CD14-positive monocyte (primary cell): ENCODE results near the gene DOCK1. TPM values are rescaled to one million over a fixed set of nuclear protein-coding genes. Genes with fewer than 3 reads are reported as not detected.

Experiments used
- DNase-seq, 3 donors: peaks; one replicate each; pipeline ENCODE4 v3.0.0-alpha.2; 2011 to 2022
- H2AFZ ChIP-seq: 2 replicates; pipeline ENCODE4 v1.6.0; 2012; ENCODE audit warnings: mild to moderate bottlenecking, low read depth, low read length, inconsistent platforms; ENCODE audit not compliant: insufficient read depth, poor library complexity, severe bottlenecking
- H3K27ac ChIP-seq, 2 donors: 1 replicate in 1 of 2; 2 replicates in 1 of 2; pipeline ENCODE4 v1.5.1; 2012 to 2013; ENCODE audit warnings: low read length in 2 of 2, control low read depth in 1 of 2, inconsistent platforms in 1 of 2, low read depth in 1 of 2, mild to moderate bottlenecking in 1 of 2
- H3K27me3 ChIP-seq, 2 donors: one replicate each; pipeline versions ENCODE4 v1.6.0 to v1.6.1; 2011 to 2013; ENCODE audit warnings: low read length in 2 of 2; ENCODE audit not compliant: control insufficient read depth in 2 of 2, insufficient read depth in 2 of 2
- H3K36me3 ChIP-seq, 2 donors: replicated peaks in 1 of 2; 1 replicate in 1 of 2; 2 replicates in 1 of 2; pipeline versions ENCODE4 v1.5.1 to v1.6.1; 2012 to 2013; ENCODE audit warnings: low read length in 2 of 2, control low read depth in 1 of 2, inconsistent platforms in 1 of 2, mild to moderate bottlenecking in 1 of 2; ENCODE audit not compliant: insufficient read depth in 2 of 2, control insufficient read depth in 1 of 2
- H3K4me1 ChIP-seq, 2 donors: 1 replicate in 1 of 2; 2 replicates in 1 of 2; pipeline versions ENCODE4 v1.5.1 to v1.6.1; 2012 to 2013; ENCODE audit warnings: low read length in 2 of 2, control low read depth in 1 of 2, inconsistent platforms in 1 of 2, mild to moderate bottlenecking in 1 of 2, moderate library complexity in 1 of 2; ENCODE audit not compliant: insufficient read depth in 2 of 2, control insufficient read depth in 1 of 2
- H3K4me2 ChIP-seq: replicated peaks from 2 replicates; pipeline ENCODE3; 2012; ENCODE audit warnings: low read length, moderate library complexity, mild to moderate bottlenecking; ENCODE audit not compliant: poor library complexity, severe bottlenecking; ENCODE audit errors: extremely low read depth
- H3K4me3 ChIP-seq, 3 experiments: fragments of 200-600 bp in 1 of 3; sonication (generic) in 1 of 3; replicated peaks in 1 of 3; 1 replicate in 2 of 3; 2 replicates in 1 of 3; pipeline ENCODE4 v1.5.1; 2011 to 2013; ENCODE audit warnings: low read length in 3 of 3, mild to moderate bottlenecking in 3 of 3, control low read depth in 2 of 3, low read depth in 2 of 3, inconsistent platforms in 1 of 3, moderate library complexity in 1 of 3
- H3K79me2 ChIP-seq: 2 replicates; pipeline ENCODE4 v1.6.0; 2012; ENCODE audit warnings: mild to moderate bottlenecking, control low read depth, inconsistent platforms, low read length, moderate library complexity; ENCODE audit not compliant: insufficient read depth
- H3K9ac ChIP-seq: 2 replicates; pipeline ENCODE4 v1.6.0; 2017; ENCODE audit warnings: low read length, mild to moderate bottlenecking; ENCODE audit not compliant: insufficient read depth, poor library complexity, severe bottlenecking
- H3K9me3 ChIP-seq, 2 donors: replicated peaks in 1 of 2; 1 replicate in 1 of 2; 2 replicates in 1 of 2; pipeline versions ENCODE4 v1.5.1 to v1.6.1; 2012 to 2013; ENCODE audit warnings: low read length in 2 of 2, control low read depth in 1 of 2; ENCODE audit not compliant: control insufficient read depth in 1 of 2, insufficient read depth in 1 of 2
- H4K20me1 ChIP-seq: 2 replicates; pipeline ENCODE4 v1.6.0; 2012; ENCODE audit warnings: mild to moderate bottlenecking, low read length, control low read depth, moderate library complexity; ENCODE audit not compliant: insufficient read depth
- H3K27ac Mint-ChIP-seq, 7 donors: one replicate each; pipeline ENCODE4 v1.8.0; 2020; ENCODE audit warnings: mild to moderate bottlenecking in 7 of 7, mixed read lengths in 7 of 7, moderate library complexity in 6 of 7, inconsistent platforms in 2 of 7
- H3K27me3 Mint-ChIP-seq, 3 donors: one replicate each; pipeline ENCODE4 v1.8.0; 2021 to 2022; ENCODE audit warnings: low read depth in 3 of 3, mild to moderate bottlenecking in 3 of 3, mixed read lengths in 3 of 3, moderate library complexity in 3 of 3, inconsistent platforms in 1 of 3
- H3K36me3 Mint-ChIP-seq, 2 donors: one replicate each; pipeline ENCODE4 v1.8.0; 2020; ENCODE audit warnings: mixed read lengths in 2 of 2, inconsistent platforms in 1 of 2, mild to moderate bottlenecking in 1 of 2
- H3K4me1 Mint-ChIP-seq: one replicate; pipeline ENCODE4 v1.8.0; 2020; ENCODE audit warnings: mild to moderate bottlenecking, mixed read lengths
- H3K4me3 Mint-ChIP-seq, 2 donors: one replicate each; pipeline ENCODE4 v1.8.0; 2020; ENCODE audit warnings: mild to moderate bottlenecking in 2 of 2, mixed read lengths in 2 of 2, moderate library complexity in 1 of 2
- H3K9me3 Mint-ChIP-seq, 7 donors: one replicate each; pipeline ENCODE4 v1.8.0; 2020 to 2022; ENCODE audit warnings: mixed read lengths in 7 of 7, mild to moderate bottlenecking in 6 of 7, moderate library complexity in 6 of 7, inconsistent platforms in 2 of 7
- WGBS: methylation state at CpG from one replicate; pipeline ENCODE4 v1.1.5; 2013; ENCODE audit warnings: missing lambda C conversion rate; ENCODE audit not compliant: insufficient coverage; 5-methylcytosine and 5-hydroxymethylcytosine counted together
- intact Hi-C, 2 donors: fragments of 100-400 bp; cut with micrococcal nuclease; formaldehyde crosslinking; loops; one replicate each; pipeline versions ENCODE4 v1.15.0 to v1.15.1; 2023
- polyA plus RNA-seq, 3 donors: library from polyadenylated mRNA; depleted of rRNA in 1 of 3; unstranded in 2 of 3; stranded (reverse) in 1 of 3; fragments of 300-500 nt in 2 of 3; fragments of >200 nt in 1 of 3; fragmentation: Illumina TruSeq in 2 of 3; gene quantifications; 1 replicate in 2 of 3; 2 replicates in 1 of 3; pipeline ENCODE4 v1.2.3, GENCODE V29; 2012 to 2021
- TF ChIP-seq, protein P1 (sequence below): fragments of 200-600 bp; IDR thresholded peaks from one replicate; pipeline ENCODE4 v1.8.0; 2022; ENCODE audit warnings: antibody characterized with exemption, mild to moderate bottlenecking

The DOCK1 gene
- polyA plus RNA-seq, 3 donors, result 0.31 to 0.35 TPM; not detected in 1

DNA sequence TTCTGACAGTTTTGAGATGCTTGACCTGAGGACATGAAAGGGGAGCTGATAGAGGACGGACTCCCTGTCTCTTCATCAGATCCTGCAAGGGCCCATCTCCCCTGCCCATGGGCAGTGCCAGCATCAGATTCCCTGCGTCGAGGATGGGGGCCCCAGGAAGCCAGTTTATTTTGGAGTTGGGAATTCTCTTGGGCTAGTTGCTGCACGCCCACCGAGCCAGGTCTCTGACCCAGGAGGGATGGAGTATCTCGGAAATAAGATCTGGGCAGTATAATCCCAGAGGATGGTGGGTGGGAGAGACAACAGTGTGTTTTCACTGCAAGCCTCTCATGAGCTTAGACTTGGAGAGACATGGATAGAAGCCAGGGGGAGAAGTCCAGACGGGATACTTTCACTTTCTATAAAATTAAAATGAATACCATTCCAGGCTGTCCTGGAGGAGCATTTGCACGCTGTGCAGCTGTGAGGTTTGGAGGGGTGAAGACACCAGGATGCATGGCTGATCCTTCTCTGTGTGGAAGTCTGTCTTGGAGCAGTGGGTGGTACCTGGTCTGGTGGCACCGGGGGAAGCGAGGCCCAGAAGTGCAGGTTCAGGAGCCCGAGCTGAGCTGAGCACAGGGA, 25.8 kb downstream of the DOCK1 start:
- TF ChIP-seq, protein P1, sequence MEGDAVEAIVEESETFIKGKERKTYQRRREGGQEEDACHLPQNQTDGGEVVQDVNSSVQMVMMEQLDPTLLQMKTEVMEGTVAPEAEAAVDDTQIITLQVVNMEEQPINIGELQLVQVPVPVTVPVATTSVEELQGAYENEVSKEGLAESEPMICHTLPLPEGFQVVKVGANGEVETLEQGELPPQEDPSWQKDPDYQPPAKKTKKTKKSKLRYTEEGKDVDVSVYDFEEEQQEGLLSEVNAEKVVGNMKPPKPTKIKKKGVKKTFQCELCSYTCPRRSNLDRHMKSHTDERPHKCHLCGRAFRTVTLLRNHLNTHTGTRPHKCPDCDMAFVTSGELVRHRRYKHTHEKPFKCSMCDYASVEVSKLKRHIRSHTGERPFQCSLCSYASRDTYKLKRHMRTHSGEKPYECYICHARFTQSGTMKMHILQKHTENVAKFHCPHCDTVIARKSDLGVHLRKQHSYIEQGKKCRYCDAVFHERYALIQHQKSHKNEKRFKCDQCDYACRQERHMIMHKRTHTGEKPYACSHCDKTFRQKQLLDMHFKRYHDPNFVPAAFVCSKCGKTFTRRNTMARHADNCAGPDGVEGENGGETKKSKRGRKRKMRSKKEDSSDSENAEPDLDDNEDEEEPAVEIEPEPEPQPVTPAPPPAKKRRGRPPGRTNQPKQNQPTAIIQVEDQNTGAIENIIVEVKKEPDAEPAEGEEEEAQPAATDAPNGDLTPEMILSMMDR, result no peak
- no peaks in the 10 kb centered on the region for H3K36me3 ChIP-seq
- no peak overlapping the region for H3K4me2 ChIP-seq
- WGBS, result 89% methylated on average over 7 of the region's 11 CpGs
- peak overlapping the region in 1 of 7 donors; percentile 30 for H3K27ac Mint-ChIP-seq
- H3K4me3 Mint-ChIP-seq, result no peak overlapping the region
- H2AFZ ChIP-seq, result no peak overlapping the region
- H3K9me3 Mint-ChIP-seq, result peaks cover 0 to 3% (median 0%) of the 10 kb centered on the region in 7 donors
- DNase-seq, result no peak
- peaks cover 0 to 7% (median 0%) of the 10 kb centered on the region in 3 donors for H3K27me3 Mint-ChIP-seq
- H3K27ac ChIP-seq, result no peak overlapping the region
- no peaks in the 10 kb centered on the region for H3K79me2 ChIP-seq
- no peaks in the 10 kb centered on the region for H4K20me1 ChIP-seq
- no peaks in the 10 kb centered on the region for H3K27me3 ChIP-seq
- H3K36me3 Mint-ChIP-seq, result no peaks in the 10 kb centered on the region
- no peaks in the 10 kb centered on the region for H3K9me3 ChIP-seq
- intact Hi-C loops, result no loop called here
- H3K4me3 ChIP-seq, result no peak overlapping the region
- H3K9ac ChIP-seq, result no peak overlapping the region
- H3K4me1 ChIP-seq, result no peaks in the 10 kb centered on the region
- H3K4me1 Mint-ChIP-seq, result no peaks in the 10 kb centered on the region

DNA sequence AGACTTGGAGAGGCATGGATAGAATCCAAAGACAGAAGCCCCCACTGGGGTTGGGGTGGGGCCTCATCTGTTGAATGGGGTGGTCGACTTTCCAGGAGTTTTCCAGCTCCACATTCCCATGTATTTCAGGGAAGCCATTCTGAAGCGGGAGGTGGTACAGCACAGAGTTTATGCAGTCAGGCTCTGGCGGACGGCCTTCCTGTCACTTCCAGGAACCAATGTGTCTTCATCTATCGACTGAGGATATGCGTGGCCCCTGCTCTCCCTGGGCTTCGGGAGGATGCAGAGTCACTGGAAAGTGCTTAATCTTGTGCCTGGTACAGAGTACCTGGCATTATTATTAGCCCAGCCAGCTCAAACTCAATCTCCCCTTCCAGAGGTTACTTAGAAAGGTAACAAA, 26.3 kb downstream of the DOCK1 start:
- no peak for DNase-seq
- no peak overlapping the region for H2AFZ ChIP-seq
- no peaks in the 10 kb centered on the region for H3K9me3 ChIP-seq
- no peaks in the 10 kb centered on the region for H3K79me2 ChIP-seq
- no peaks in the 10 kb centered on the region for H3K36me3 Mint-ChIP-seq
- no peaks in the 10 kb centered on the region for H4K20me1 ChIP-seq
- H3K27ac ChIP-seq, result no peak overlapping the region
- H3K27me3 Mint-ChIP-seq, result peaks cover 0 to 7% (median 0%) of the 10 kb centered on the region in 3 donors
- intact Hi-C loops, result no loop called here
- WGBS, result 88% methylated on average over 5 of the region's 7 CpGs
- peak overlapping the region in 1 of 7 donors; percentile 30 for H3K27ac Mint-ChIP-seq
- H3K36me3 ChIP-seq, result no peaks in the 10 kb centered on the region
- no peak overlapping the region for H3K4me2 ChIP-seq
- no peak overlapping the region for H3K4me3 ChIP-seq
- no peaks in the 10 kb centered on the region for H3K4me1 ChIP-seq
- TF ChIP-seq, protein P1, result no peak
- H3K4me1 Mint-ChIP-seq, result no peaks in the 10 kb centered on the region
- H3K4me3 Mint-ChIP-seq, result no peak overlapping the region
- H3K9me3 Mint-ChIP-seq, result peaks cover 0 to 3% (median 0%) of the 10 kb centered on the region in 7 donors
- no peaks in the 10 kb centered on the region for H3K27me3 ChIP-seq
- H3K9ac ChIP-seq, result no peak overlapping the region
